GM21737 (cell line): ENCODE results near the gene PLCE1.

Source experiments
- ATAC-seq: cut with Tn5 transposase; IDR thresholded peaks from one replicate; pipeline ENCODE4 v1.9.1; 2021; ENCODE audit warnings: mild to moderate bottlenecking, moderate library complexity; ENCODE audit not compliant: unreplicated experiment

Gene PLCE1

GRCh38 chr10:94016727-94017714 is 23.3 kb downstream of the PLCE1 start:
- no peak for ATAC-seq

- no peak for ATAC-seq
These were observed 24.4 kb downstream of the PLCE1 start for GRCh38 chr10:94018107-94018506.

- no peak for ATAC-seq
These were observed 30.2 kb downstream of the PLCE1 start for GRCh38 chr10:94023906-94024305.

- ATAC-seq: no peak
These were observed 30.7 kb downstream of the PLCE1 start for GRCh38 chr10:94024407-94024806.

GRCh38 chr10:94025806-94026205 is 32.1 kb downstream of the PLCE1 start:
- ATAC-seq: no peak

GRCh38 chr10:94027197-94027596 is 33.5 kb downstream of the PLCE1 start:
- ATAC-seq: no peak

GRCh38 chr10:94029955-94030354 is 36.2 kb downstream of the PLCE1 start:
- no peak for ATAC-seq

GRCh38 chr10:94035982-94036765 is 42.4 kb downstream of the PLCE1 start:
- no peak for ATAC-seq

GRCh38 chr10:94036766-94037033 is 43.0 kb downstream of the PLCE1 start:
- no peak for ATAC-seq

- ATAC-seq: no peak
These were observed 43.6 kb downstream of the PLCE1 start for GRCh38 chr10:94037286-94037685.

- no peak for ATAC-seq
These were observed 44.3 kb downstream of the PLCE1 start for GRCh38 chr10:94038024-94038423.

- no peak for ATAC-seq
These were observed 47.5 kb downstream of the PLCE1 start for GRCh38 chr10:94041206-94041605.

- no peak for ATAC-seq
These were observed 48.5 kb downstream of the PLCE1 start for GRCh38 chr10:94042001-94042833.

- no peak for ATAC-seq
These were observed 49.1 kb downstream of the PLCE1 start for GRCh38 chr10:94042834-94043175.
